Mesenchymal stem cell (in vitro differentiated cells and primary cell): ENCODE results near the gene VPS8.

Source experiments
- DNase-seq: peaks from one replicate; pipeline ENCODE4 v3.0.0-alpha.2; 2013
- H2AFZ ChIP-seq: one replicate; pipeline ENCODE4 v1.6.1; 2013; ENCODE audit warnings: low read depth, mild to moderate bottlenecking, control low read depth, inconsistent platforms, low read length, moderate library complexity
- H2AK5ac ChIP-seq: 2 replicates; pipeline ENCODE4 v1.6.1; 2013; ENCODE audit warnings: low read length, moderate library complexity, mild to moderate bottlenecking, inconsistent platforms; ENCODE audit not compliant: severe bottlenecking
- H2BK120ac ChIP-seq: one replicate; pipeline ENCODE4 v1.6.1; 2013; ENCODE audit warnings: low read depth, mild to moderate bottlenecking, inconsistent platforms, low read length, moderate library complexity
- H2BK12ac ChIP-seq, 2 experiments: one replicate each; pipeline ENCODE4 v1.6.1; 2013; ENCODE audit warnings: inconsistent platforms in 2 of 2, low read length in 2 of 2, mild to moderate bottlenecking in 2 of 2, moderate library complexity in 2 of 2, control low read depth in 1 of 2
- H2BK15ac ChIP-seq: one replicate; pipeline ENCODE4 v1.6.1; 2013; ENCODE audit warnings: mild to moderate bottlenecking, low read depth, inconsistent platforms; ENCODE audit not compliant: poor library complexity, severe bottlenecking
- H2BK5ac ChIP-seq: 2 replicates; pipeline ENCODE4 v1.6.1; 2013; ENCODE audit warnings: low read depth, mild to moderate bottlenecking, low read length, control low read depth, inconsistent platforms; ENCODE audit not compliant: poor library complexity, severe bottlenecking
- H3K14ac ChIP-seq, 2 experiments: one replicate each; pipeline ENCODE4 v1.6.1; 2013; ENCODE audit warnings: inconsistent platforms in 2 of 2, low read length in 2 of 2, control low read depth in 1 of 2, mild to moderate bottlenecking in 1 of 2, moderate library complexity in 1 of 2
- H3K18ac ChIP-seq, 2 experiments: one replicate each; pipeline ENCODE4 v1.6.1; 2013; ENCODE audit warnings: inconsistent platforms in 2 of 2, low read length in 2 of 2, control low read depth in 1 of 2, low read depth in 1 of 2, mild to moderate bottlenecking in 1 of 2
- H3K23ac ChIP-seq, 2 experiments: one replicate each; pipeline ENCODE4 v1.6.1; 2013; ENCODE audit warnings: inconsistent platforms in 2 of 2, low read length in 2 of 2, mild to moderate bottlenecking in 2 of 2, moderate library complexity in 2 of 2, control low read depth in 1 of 2
- H3K27ac ChIP-seq: 2 replicates; pipeline ENCODE4 v1.5.1; 2013; ENCODE audit warnings: mild to moderate bottlenecking, moderate library complexity, low read length, control low read depth, inconsistent platforms; ENCODE audit not compliant: poor library complexity, severe bottlenecking
- H3K27me3 ChIP-seq, 2 experiments: 2 replicates each; pipeline versions ENCODE4 v1.6.1 to v1.7.0; 2013; ENCODE audit warnings: low read length in 2 of 2, mild to moderate bottlenecking in 2 of 2, moderate library complexity in 2 of 2, control low read depth in 1 of 2, inconsistent platforms in 1 of 2; ENCODE audit not compliant: control insufficient read depth in 1 of 2, insufficient read depth in 1 of 2
- H3K36me3 ChIP-seq, 2 experiments: 2 replicates each; pipeline versions ENCODE4 v1.6.1 to v1.7.0; 2013; ENCODE audit warnings: low read length in 2 of 2, control low read depth in 1 of 2, inconsistent platforms in 1 of 2, low read depth in 1 of 2, mild to moderate bottlenecking in 1 of 2; ENCODE audit not compliant: insufficient read depth in 2 of 2, control insufficient read depth in 1 of 2
- H3K4ac ChIP-seq, 2 experiments: one replicate each; pipeline ENCODE4 v1.6.1; 2013; ENCODE audit warnings: inconsistent platforms in 2 of 2, low read length in 2 of 2, mild to moderate bottlenecking in 2 of 2, moderate library complexity in 2 of 2, control low read depth in 1 of 2, low read depth in 1 of 2
- H3K4me1 ChIP-seq: 2 replicates; pipeline ENCODE4 v1.6.1; 2013; ENCODE audit warnings: low read depth, low read length, control low read depth; ENCODE audit not compliant: control insufficient read depth, insufficient read depth
- H3K4me2 ChIP-seq: 2 replicates; pipeline ENCODE4 v1.6.1; 2013; ENCODE audit warnings: low read length, mild to moderate bottlenecking, inconsistent platforms; ENCODE audit not compliant: poor library complexity, severe bottlenecking
- H3K4me3 ChIP-seq, 2 experiments: 2 replicates each; pipeline versions ENCODE4 v1.5.1 to v1.7.0; 2013; ENCODE audit warnings: low read length in 2 of 2, mild to moderate bottlenecking in 2 of 2, control low read depth in 1 of 2, low read depth in 1 of 2; ENCODE audit not compliant: insufficient read depth in 1 of 2
- H3K79me1 ChIP-seq: replicated peaks from 2 replicates; pipeline ENCODE4 v1.6.1; 2013; ENCODE audit warnings: mild to moderate bottlenecking, control low read depth, low read length, inconsistent platforms; ENCODE audit not compliant: poor library complexity, severe bottlenecking
- H3K9ac ChIP-seq: 2 replicates; pipeline ENCODE4 v1.7.0; 2013; ENCODE audit warnings: mild to moderate bottlenecking, low read length, moderate library complexity
- H3K9me3 ChIP-seq: 2 replicates; pipeline ENCODE4 v1.7.0; 2013; ENCODE audit warnings: mild to moderate bottlenecking, low read length; ENCODE audit not compliant: control insufficient read depth
- H4K8ac ChIP-seq: one replicate; pipeline ENCODE4 v1.6.1; 2013; ENCODE audit warnings: inconsistent platforms, mild to moderate bottlenecking, low read length, moderate library complexity
- H4K91ac ChIP-seq: one replicate; pipeline ENCODE4 v1.6.1; 2013; ENCODE audit warnings: mild to moderate bottlenecking, low read length, inconsistent platforms
- WGBS: methylation state at CpG from one replicate; pipeline ENCODE4 v1.1.7; 2013; ENCODE audit warnings: mixed read lengths; 5-methylcytosine and 5-hydroxymethylcytosine counted together

The VPS8 gene

DNA sequence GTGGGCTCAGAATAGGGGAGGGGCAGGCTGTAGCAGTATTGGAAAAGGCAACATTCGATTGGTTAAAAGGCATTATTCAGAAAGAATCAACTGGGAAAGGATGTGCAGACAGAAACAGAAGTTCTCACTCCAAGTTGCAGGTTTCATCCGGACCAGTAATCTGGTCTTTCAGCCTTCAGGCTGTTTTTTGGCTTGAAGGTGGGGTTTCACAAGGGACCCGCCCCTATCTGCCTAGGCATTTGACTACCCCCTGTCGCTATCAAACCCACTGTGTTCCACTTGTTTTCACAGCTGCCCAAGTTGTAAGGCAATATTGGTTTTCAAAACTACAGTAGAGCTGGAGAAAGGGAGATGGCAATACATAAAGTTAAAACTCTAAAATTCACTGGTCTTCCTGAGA, 96.9 kb downstream of the VPS8 start:
- no peak overlapping the region for H4K8ac ChIP-seq
- no peaks in the 10 kb centered on the region for H3K4me1 ChIP-seq
- H3K18ac ChIP-seq, result no peak overlapping the region
- H3K9ac ChIP-seq, result no peak overlapping the region
- DNase-seq, result no peak
- H3K23ac ChIP-seq, result no peak overlapping the region
- no peak overlapping the region for H2BK12ac ChIP-seq
- no peak overlapping the region for H3K4me2 ChIP-seq
- H3K27me3 ChIP-seq, result no peaks in the 10 kb centered on the region
- no peak overlapping the region for H2AFZ ChIP-seq
- peaks cover 15% of the 10 kb centered on the region for H3K9me3 ChIP-seq
- H2BK5ac ChIP-seq, result no peak overlapping the region
- no peak overlapping the region for H2AK5ac ChIP-seq
- no peak overlapping the region for H2BK15ac ChIP-seq
- no peak overlapping the region for H2BK120ac ChIP-seq
- H3K14ac ChIP-seq, result no peak overlapping the region
- H4K91ac ChIP-seq, result no peak overlapping the region
- WGBS, result 67% methylated on average over 3 of the region's 4 CpGs
- H3K36me3 ChIP-seq, result peaks cover 6 to 35% of the 10 kb centered on the region in 2 experiments
- no peak overlapping the region for H3K27ac ChIP-seq
- no peaks in the 10 kb centered on the region for H3K79me1 ChIP-seq
- H3K4me3 ChIP-seq, result no peak overlapping the region
- no peak overlapping the region for H3K4ac ChIP-seq

DNA sequence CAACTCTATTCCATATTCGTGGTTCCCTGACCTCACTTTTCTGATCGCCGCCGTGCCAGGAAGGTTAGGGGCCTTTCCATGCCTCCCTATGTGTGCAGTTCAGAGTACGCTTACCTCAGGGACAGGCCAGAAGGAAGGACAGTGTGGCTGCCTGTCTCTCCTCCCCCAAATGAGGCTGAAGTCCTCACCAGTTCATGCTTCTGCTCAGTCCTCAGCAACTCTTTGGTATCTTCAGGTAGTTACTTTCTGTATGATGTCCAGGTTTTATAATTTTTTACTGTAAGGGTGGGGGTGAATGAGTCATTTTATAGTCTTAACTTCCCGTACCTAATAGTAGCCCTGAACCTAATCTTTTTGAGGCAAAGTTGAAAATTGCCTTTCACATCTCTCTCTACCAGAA, 98.7 kb downstream of the VPS8 start:
- Histone ChIP-seq H2BK15ac (no peak overlapping the region), H3K9me3 (no peaks in the 10 kb centered on the region), H3K14ac (no peak overlapping the region), H3K9ac (no peak overlapping the region), H3K23ac (no peak overlapping the region), H4K8ac (no peak overlapping the region), H3K4me2 (no peak overlapping the region), H2AFZ (no peak overlapping the region), H3K4ac (no peak overlapping the region), H3K27ac (no peak overlapping the region), H2AK5ac (no peak overlapping the region), H3K27me3 (no peaks in the 10 kb centered on the region), H3K4me3 (no peak overlapping the region), H2BK12ac (no peak overlapping the region), H3K36me3 (peaks cover 9 to 38% of the 10 kb centered on the region in 2 experiments), H2BK120ac (no peak overlapping the region), H3K79me1 (no peaks in the 10 kb centered on the region), H3K4me1 (no peaks in the 10 kb centered on the region), H2BK5ac (no peak overlapping the region), H4K91ac (no peak overlapping the region), H3K18ac (no peak overlapping the region)
- no peak for DNase-seq
- 92% methylated on average over 5 of the region's 6 CpGs for WGBS

GRCh38 chr3:184911570-184911969, 99.6 kb downstream of the VPS8 start:
- no peak overlapping the region for H3K9ac ChIP-seq
- no peak overlapping the region for H2BK15ac ChIP-seq
- no peak overlapping the region for H3K18ac ChIP-seq
- H4K8ac ChIP-seq, result no peak overlapping the region
- H3K4me2 ChIP-seq, result no peak overlapping the region
- H2BK12ac ChIP-seq, result no peak overlapping the region
- H4K91ac ChIP-seq, result no peak overlapping the region
- no peak overlapping the region for H3K14ac ChIP-seq
- H3K36me3 ChIP-seq, result peaks cover 9 to 46% of the 10 kb centered on the region in 2 experiments
- H3K79me1 ChIP-seq, result no peaks in the 10 kb centered on the region
- H3K4me3 ChIP-seq, result no peak overlapping the region
- WGBS, result 84% methylated on average over 4 of the region's 4 CpGs
- H3K4me1 ChIP-seq, result no peaks in the 10 kb centered on the region
- H2AFZ ChIP-seq, result no peak overlapping the region
- no peak overlapping the region for H3K27ac ChIP-seq
- DNase-seq, result no peak
- no peaks in the 10 kb centered on the region for H3K9me3 ChIP-seq
- H3K23ac ChIP-seq, result no peak overlapping the region
- H2BK5ac ChIP-seq, result no peak overlapping the region
- H2BK120ac ChIP-seq, result no peak overlapping the region
- H3K27me3 ChIP-seq, result no peaks in the 10 kb centered on the region
- no peak overlapping the region for H2AK5ac ChIP-seq
- no peak overlapping the region for H3K4ac ChIP-seq

- Histone ChIP-seq H3K14ac (no peak overlapping the region), H2BK5ac (no peak overlapping the region), H3K79me1 (no peaks in the 10 kb centered on the region), H2BK120ac (no peak overlapping the region), H3K9me3 (no peaks in the 10 kb centered on the region), H3K18ac (no peak overlapping the region), H3K4me1 (no peaks in the 10 kb centered on the region), H4K8ac (no peak overlapping the region), H2BK15ac (no peak overlapping the region), H4K91ac (no peak overlapping the region), H3K36me3 (peaks cover 9 to 52% of the 10 kb centered on the region in 2 experiments), H3K4me2 (no peak overlapping the region), H3K27ac (no peak overlapping the region), H3K9ac (no peak overlapping the region), H3K4ac (no peak overlapping the region), H2AFZ (no peak overlapping the region), H2AK5ac (no peak overlapping the region), H3K27me3 (no peaks in the 10 kb centered on the region), H3K4me3 (no peak overlapping the region), H3K23ac (no peak overlapping the region), H2BK12ac (no peak overlapping the region)
- no peak for DNase-seq
- WGBS, result 77% methylated on average over 7 of the region's 7 CpGs
These were observed 100.2 kb downstream of the VPS8 start for GRCh38 chr3:184912163-184912562.
